A673 (cell line): ENCODE measurements around the gene TTF1.

Experiments used
- EZH2 ChIP-seq: fragments of 200-600 bp; sonication (generic); IDR thresholded peaks from 2 replicates; pipeline ENCODE4 v1.6.1; 2017; ENCODE audit warnings: borderline replicate concordance, low read depth, mild to moderate bottlenecking, mixed read lengths, antibody characterized with exemption, low read length; ENCODE audit not compliant: poor library complexity, severe bottlenecking
- TF ChIP-seq, protein P1 (sequence below): fragments of 300-800, 200-600 bp; sonication (generic); conservative IDR thresholded peaks from 2 replicates; pipeline ENCODE4 v1.5.1; 2017; ENCODE audit warnings: low read depth, mild to moderate bottlenecking, antibody characterized with exemption, low read length, moderate library complexity, mixed read lengths

DNA sequence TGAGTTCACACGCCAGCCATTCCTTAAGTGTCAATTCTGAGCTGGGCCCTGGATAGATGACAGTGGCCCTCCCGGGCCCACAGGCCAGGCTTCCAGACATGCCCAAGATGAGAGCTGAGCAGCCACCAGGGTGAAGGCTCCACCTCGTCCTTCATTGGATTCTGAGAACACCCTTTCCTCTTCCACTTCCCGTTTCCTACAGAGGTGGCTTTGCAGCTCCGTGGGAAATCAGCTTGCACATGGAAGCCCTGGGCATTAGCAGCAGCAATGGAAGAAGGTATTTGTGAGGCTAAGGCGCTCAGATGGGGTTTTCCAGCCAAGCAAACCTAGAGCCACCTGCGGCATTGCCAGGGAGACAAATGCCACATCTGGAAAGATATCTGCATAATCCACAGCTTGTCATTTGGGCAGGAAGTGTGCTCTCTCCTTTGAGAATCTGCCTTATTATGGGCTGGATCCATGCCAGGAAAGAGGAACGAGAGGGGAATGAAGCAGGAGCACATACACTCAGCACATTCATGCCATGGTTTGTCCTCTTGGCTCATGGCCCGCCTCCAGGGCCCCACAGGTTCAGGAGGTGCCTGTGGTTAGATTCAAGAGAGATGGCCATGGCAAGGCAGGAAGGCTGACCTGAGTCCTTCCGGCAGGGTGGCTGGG, 37.4 kb upstream of the TTF1 start:
- TF ChIP-seq, protein P1, sequence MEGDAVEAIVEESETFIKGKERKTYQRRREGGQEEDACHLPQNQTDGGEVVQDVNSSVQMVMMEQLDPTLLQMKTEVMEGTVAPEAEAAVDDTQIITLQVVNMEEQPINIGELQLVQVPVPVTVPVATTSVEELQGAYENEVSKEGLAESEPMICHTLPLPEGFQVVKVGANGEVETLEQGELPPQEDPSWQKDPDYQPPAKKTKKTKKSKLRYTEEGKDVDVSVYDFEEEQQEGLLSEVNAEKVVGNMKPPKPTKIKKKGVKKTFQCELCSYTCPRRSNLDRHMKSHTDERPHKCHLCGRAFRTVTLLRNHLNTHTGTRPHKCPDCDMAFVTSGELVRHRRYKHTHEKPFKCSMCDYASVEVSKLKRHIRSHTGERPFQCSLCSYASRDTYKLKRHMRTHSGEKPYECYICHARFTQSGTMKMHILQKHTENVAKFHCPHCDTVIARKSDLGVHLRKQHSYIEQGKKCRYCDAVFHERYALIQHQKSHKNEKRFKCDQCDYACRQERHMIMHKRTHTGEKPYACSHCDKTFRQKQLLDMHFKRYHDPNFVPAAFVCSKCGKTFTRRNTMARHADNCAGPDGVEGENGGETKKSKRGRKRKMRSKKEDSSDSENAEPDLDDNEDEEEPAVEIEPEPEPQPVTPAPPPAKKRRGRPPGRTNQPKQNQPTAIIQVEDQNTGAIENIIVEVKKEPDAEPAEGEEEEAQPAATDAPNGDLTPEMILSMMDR, result no peak
- TF ChIP-seq EZH2, result no peak
